SK-MEL-5 (cell line): ENCODE data around the gene BPIFB4. TPM values are rescaled to one million over a fixed set of nuclear protein-coding genes. Genes with fewer than 3 reads are reported as not detected.
A peak's percentile ranks its signal among the peaks of the same experiment; 100 is the strongest.
"Not testable (repeated sequence)": the region's sequence is repeated elsewhere in the genome, so short reads cannot be mapped to it uniquely, and the experiment has no call there.

Experiments used
- DNase-seq: peaks from one replicate; pipeline ENCODE4 v3.0.0-alpha.2; 2016; ENCODE audit warnings: low read depth, low spot score
- in situ Hi-C: cut with HindIII; loops from 2 replicates; pipeline ENCODE4 v1.10.0; 2016; ENCODE audit warnings: low sequenced_read_pairs, high pct_unique_total_duplicates, low pct_unique_long_range_greater_than_20kb
- total RNA-seq: library from RNA; depleted of rRNA; stranded (reverse); fragments of >200 nt; shearing (Covaris generic); gene quantifications from 2 replicates; pipeline ENCODE4 v1.2.3, GENCODE V29; 2014

Gene BPIFB4
- total RNA-seq, 1 experiment from 2014 or later, result not detected

GRCh38 chr20:33104336-33104735, 24.9 kb downstream of the BPIFB4 start:
- DNase-seq, result no peak
- in situ Hi-C loops, result no loop called here

- DNase-seq, result no peak
- in situ Hi-C loops, result no loop called here
Measured at GRCh38 chr20:33105316-33105924, 26.0 kb downstream of the BPIFB4 start.

DNA sequence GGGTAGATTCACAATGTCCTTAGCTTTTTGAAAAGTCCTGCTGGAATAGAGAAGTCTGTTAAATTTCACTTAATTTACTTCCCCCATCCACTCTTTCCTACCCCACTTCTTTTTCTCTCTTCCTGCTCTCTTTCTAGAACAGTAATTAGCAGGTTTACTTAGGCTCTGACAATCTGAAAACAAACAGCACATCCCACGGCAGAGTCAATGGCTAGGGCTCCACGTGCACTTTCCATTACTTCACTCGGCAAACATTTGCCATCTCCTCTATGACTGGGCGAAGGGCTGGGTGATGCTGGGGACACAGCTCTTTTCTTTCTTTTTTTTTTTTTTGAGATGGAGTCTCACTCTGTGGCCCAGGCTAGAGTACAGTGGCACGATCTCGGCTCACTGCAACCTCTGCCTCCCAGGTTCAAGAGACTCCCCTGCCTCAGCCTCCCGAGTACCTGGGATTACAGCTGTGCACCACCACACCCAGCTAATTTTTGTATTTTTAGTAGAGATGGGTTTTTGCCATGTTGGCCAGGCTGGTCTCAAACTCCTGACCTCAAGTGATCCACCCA, 26.7 kb downstream of the BPIFB4 start:
- in situ Hi-C loops, DNase-seq: not testable (repeated sequence)

DNA sequence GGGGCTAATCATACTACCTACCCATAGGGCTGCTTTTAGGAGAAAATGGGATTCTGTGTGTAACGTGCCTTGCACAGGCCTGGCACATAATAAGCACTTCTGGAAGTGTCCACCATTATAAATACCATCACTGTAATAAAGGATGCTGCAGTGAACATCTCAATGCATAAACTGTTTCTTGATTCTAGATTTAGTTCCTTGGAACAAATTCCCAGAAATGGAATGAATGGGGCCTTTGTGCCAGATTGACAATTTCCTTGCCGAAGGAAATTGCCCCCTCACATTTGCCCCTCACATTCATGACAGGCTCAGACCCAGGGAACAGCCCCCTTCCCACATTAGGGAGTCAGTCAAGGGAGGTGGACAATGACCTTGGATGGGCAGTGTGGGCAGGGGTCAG, 29.2 kb downstream of the BPIFB4 start:
- in situ Hi-C loops, result no loop called here

DNA sequence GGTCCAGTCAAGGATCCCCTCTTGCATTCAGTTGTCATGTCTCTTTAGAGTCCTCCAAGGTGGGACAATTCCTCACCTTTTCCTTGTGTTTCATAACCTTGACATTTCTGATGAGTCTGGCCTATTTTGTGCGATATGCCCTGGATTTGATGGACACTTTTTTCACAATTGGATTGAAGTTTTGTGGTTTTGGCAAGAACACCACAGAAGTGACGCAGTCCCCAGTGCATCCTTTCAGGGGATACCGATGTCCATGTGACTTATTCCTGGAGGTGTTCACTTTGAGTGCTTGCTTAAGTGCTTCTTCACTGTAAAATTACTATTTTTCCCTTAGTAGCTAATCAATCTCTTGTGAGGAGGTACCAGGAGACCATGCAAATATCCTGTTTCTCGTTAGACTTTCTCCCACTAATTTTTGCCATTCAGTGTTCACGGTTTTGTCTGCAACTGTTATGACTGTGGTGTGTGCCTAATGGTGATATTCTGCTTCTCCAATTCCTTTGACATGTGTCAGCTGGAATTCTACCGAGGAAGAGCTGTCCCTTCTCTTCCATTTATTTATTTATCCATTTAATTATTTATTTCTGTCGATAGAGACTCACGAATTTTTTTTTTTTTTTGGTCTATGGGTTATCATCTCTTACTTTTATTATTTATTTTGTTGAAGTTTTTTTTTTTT, 30.8 kb downstream of the BPIFB4 start:
- in situ Hi-C loops, result no loop called here
- DNase-seq, result no peak

More for the DNA sequence above, 29.2 kb downstream of the BPIFB4 start:
- DNase-seq, result peak; percentile 52

- no peak for DNase-seq
- in situ Hi-C loops, result no loop called here
Measured at GRCh38 chr20:33111306-33111705, 31.9 kb downstream of the BPIFB4 start.

GRCh38 chr20:33112547-33113386, 33.3 kb downstream of the BPIFB4 start:
- no peak for DNase-seq
- in situ Hi-C loops, result no loop called here

- in situ Hi-C loops, result no loop called here
- DNase-seq, result no peak
Measured at GRCh38 chr20:33113387-33113908, 34.0 kb downstream of the BPIFB4 start.

DNA sequence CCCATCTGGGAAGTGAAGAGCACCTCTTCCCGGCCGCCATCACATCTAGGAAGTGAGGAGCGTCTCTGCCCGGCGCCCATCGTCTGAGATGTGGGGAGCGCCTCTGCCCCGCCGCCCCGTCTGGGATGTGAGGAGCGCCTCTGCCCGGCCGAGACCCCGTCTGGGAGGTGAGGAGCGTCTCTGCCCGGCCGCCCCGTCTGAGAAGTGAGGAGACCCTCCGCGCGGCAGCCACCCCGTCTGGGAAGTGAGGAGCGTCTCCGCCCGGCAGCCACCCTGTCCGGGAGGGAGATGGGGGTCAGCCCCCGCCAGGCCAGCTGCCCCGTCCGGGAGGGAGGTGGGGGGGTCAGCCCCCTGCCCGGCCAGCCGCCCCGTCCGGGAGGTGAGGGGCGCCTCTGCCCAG, 36.1 kb downstream of the BPIFB4 start:
- in situ Hi-C loops, DNase-seq: not testable (repeated sequence)

GRCh38 chr20:33119725-33120720, 40.6 kb downstream of the BPIFB4 start:
- in situ Hi-C loops, result no loop called here
- DNase-seq, result no peak

- no peak for DNase-seq
- in situ Hi-C loops, result no loop called here
Measured at GRCh38 chr20:33120934-33121333, 41.5 kb downstream of the BPIFB4 start.

- in situ Hi-C loops, DNase-seq: not testable (repeated sequence)
Measured at GRCh38 chr20:33122297-33122696, 42.9 kb downstream of the BPIFB4 start.

DNA sequence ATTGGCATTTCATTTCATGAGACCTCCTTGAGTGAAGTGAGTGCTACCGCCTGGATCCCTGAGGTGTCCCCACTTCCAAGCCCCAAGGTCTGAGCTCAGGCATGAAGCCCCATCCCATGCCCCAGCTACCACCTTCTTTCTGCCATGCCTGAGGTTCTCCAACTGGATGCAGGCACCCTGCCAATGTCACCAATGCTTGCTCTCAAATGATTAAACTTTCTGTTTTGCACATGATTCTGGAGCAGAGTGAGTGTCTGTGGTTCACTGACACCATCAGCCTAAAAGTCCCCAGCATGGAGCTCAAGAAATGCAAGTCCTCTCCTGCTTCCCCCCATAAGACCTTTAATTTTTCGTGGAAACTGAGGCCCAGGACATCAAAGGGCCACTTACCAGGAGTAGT, 44.8 kb downstream of the BPIFB4 start:
- DNase-seq, result no peak
- in situ Hi-C loops, result no loop called here

DNA sequence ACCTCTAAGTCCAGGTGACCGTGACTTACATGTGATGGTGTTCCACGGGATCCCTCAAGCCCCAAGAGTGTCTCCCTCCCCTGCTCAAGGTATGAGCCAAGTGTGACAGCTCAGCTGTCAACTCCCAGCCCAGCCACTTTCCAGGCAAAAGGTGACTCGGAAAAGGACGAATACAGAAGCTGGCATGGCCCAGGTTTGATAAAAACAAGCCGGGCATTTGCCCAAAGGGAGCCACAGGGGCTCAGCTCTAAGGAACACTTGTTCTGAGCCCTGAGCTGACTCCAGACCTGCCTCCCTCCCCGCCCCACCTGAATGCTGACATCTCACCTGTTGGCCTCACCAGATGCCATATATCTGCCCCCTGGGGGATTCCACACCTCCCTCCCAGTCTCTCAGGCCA, 45.6 kb downstream of the BPIFB4 start:
- in situ Hi-C loops, result no loop called here
- no peak for DNase-seq

DNA sequence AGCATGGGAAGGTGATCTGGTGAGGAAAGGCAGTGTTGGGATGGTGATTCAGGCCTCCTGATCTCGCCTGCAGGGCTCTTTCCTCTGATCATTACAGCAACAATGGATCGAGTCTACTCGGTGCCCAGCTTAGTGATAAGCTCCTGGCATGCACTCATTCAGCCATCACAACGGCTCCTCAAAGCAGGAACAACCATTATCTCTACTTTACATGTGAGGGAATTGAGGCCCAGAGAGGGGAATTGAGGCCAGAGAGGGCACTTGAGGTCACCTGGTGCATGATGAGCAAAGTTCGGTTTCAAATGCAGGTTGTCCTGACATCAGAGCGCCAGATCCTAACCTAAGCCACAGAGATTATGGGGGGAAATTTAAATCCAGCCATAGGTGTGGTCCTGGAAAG, 46.5 kb downstream of the BPIFB4 start:
- DNase-seq, result peak; percentile 17
- in situ Hi-C loops, result no loop called here

- in situ Hi-C loops, result no loop called here
- DNase-seq, result no peak
Measured at GRCh38 chr20:33127422-33128097, 48.1 kb downstream of the BPIFB4 start.
